Activated CD4-positive, alpha-beta T cell treated with anti-CD3 and anti-CD28 coated beads, Interleukin-2, Interleukin-4, amounts not matched to agents 100 ng/mL and 50 ng/mL, durations not matched to agents 16 hours and 8 hours (primary cell): ENCODE data around the gene TTC24.

Source experiments
- DNase-seq: peaks from one replicate; pipeline ENCODE4 v3.0.0-alpha.2; 2020; ENCODE audit warnings: low spot score

Gene TTC24

DNA sequence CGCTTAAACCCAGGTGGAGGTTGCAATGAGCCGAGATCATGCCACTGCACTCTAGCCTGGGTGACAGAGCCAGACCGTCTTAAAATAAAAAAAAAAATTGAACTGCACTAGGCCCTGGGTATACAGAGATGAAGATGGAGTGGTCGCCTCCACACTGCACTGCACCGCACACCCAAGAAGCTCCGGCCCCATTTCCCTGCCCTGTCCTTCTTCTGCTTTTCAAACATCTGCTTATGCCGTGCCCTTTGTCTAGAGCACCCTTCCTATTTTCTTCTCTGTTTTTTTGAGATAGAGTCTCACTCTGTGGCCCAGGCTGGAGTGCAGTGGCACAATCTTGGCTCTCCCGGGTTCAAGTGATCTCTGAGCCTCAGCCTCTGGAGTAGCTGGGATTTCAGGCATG is 24.6 kb upstream of the TTC24 start:
- DNase-seq, result no peak

- no peak for DNase-seq
Observed at GRCh38 chr1:156555715-156556114, 23.8 kb upstream of the TTC24 start.

DNA sequence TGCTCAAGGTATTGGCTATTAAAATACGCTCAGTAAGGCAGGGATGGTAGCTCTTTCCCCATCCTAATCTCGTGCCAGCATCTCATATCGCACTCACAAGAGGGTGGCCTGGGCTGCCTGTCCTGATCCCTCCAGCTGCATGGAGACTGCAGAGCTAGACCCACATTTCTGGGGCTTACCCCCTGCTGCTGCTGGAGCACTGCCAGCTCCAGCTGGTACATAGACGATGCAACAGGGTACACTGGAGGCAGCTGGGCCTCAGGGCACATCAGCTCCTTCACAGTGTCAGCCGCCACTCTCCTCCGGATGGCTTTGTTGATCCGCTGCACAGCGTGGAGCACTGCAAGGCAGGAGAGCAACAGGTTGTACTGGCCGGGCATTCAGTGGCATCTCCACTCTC is 23.2 kb upstream of the TTC24 start:
- DNase-seq, result no peak

- no peak for DNase-seq
Observed at GRCh38 chr1:156559086-156559796, 20.3 kb upstream of the TTC24 start.

GRCh38 chr1:156559797-156560385 is 19.6 kb upstream of the TTC24 start:
- DNase-seq, result no peak

- no peak for DNase-seq
Observed at GRCh38 chr1:156560585-156561163, 18.8 kb upstream of the TTC24 start.

GRCh38 chr1:156565519-156565918 is 14.0 kb upstream of the TTC24 start:
- DNase-seq, result no peak

- DNase-seq, result no peak
Observed at GRCh38 chr1:156566436-156566835, 13.1 kb upstream of the TTC24 start.

DNA sequence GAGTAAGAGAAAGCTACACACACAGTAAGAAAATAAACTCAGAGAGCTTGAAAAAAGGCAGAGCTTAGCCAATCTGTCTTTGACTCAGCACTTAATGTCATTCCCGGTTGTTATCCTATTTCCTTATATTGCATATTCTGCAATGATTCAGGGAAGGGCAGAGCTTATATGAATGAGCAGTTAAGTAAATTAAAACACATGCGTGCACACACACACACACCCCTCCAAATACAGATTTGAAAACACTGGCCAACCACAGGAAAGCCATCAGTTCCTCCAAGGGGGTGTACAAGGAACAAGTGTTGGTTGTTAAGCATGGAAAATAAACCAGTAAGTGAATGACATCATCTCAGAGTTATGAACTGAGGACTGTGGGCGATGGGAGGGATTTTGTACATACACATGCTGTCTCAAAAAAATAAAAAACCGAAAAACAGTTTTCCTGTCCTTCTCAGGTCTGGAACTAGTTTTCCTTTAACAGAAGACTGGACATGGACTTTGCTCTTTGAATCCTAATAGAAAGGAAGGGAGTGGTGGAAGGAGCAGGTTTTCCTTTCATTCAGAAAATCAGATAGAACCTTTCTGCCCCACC is 8.2 kb upstream of the TTC24 start:
- DNase-seq, result no peak

GRCh38 chr1:156571919-156572662 is 7.4 kb upstream of the TTC24 start, which contains the start of gene IQGAP3:
TSS of gene IQGAP3 (minus strand) at chr1:156572565. CDS start at chr1:156572529, 36 bp downstream.
- DNase-seq, result peak; percentile 78

GRCh38 chr1:156572663-156573018 is 6.9 kb upstream of the TTC24 start:
- DNase-seq, result no peak

DNA sequence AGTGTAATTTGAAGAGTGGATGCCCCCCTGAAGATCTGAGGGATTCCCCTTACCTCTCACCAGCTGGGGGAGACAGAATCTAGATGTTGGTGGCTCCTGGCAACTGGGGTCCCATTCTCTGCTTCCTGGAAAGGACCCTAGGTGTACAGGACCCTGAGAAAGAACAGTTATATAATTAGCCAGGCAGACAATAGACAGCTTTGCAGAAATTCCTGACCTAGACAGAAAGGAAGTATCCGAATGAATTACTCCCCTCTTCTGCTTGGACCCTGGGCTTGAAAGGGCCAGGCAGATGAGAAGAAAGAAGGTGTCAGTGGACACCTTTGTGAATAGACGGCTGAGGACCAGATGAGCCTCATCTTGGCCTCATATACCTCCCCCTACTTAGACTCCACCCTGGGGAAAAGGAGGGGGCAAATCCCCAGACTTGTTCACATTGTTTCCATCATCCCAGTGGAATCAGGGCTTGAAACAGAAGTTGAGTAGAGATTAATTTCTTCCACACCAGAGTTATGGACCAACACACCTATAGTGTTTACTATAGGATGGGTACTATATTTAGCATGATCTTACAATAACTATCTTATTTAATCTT is 5.4 kb upstream of the TTC24 start:
- no peak for DNase-seq

GRCh38 chr1:156577550-156577949 is 2.0 kb upstream of the TTC24 start:
- no peak for DNase-seq

DNA sequence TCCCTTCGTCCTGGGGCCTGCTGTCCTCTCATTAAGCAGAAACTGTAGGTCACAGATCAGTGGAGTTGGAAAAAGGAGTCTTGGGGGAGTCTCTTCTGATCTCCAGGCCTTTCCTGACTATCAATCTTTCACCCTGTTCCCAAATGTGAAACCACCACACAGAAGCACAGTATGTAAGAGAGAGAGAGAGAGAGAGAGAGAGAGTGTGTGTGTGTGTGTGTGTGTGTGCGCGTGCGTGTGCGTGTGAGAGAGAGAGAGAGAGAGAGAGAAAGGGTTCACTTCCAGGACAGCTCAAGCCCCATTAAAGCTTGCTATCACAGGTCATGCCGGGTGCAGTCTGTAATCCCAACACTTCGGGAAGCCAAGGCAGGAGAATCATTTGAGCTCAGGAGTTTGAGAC is 1.5 kb upstream of the TTC24 start:
- no peak for DNase-seq

GRCh38 chr1:156581661-156582387 is 2.3 kb downstream of the TTC24 start:
- no peak for DNase-seq

- no peak for DNase-seq
Observed at GRCh38 chr1:156582388-156583017, 3.0 kb downstream of the TTC24 start.

DNA sequence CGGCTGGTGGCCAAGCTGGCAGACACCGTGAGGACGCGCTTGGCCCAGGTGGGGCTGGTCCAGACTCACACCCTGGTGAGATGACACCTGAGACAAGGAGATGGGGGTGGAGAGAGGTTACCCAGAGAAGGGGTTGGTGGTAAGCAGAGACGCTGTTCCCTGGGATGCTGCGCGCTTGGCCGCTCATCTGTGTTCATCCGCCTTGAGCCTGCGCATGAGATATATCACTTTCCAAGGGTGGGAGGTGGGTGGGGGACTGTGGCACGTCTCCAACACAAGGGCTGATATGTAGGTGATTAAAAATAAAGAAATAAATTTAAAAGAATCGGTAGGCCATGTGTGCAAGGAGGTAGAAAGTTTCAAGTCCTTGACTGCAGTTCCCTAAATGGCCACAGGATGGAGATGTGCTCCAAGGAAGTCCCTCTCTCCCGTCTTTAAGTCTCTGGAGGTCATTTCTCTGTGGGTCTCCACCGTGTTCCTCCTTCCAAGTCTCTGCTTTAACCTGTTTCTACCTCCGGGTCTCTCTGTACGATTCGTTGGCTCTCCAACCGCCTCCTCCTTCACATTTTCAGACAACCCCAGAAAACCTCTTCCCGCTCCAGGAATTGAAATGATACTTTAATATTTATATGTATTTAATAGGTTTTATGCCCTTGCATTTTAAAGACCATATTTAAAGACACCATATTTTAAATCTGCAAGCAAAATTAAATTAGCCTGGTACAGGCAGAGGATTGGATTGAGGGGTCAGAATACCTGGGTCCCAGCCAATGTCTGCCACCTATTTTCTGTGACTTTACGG is 4.5 kb downstream of the TTC24 start:
- DNase-seq, result peak; percentile 82

- no peak for DNase-seq
Observed at GRCh38 chr1:156584813-156585212, 5.3 kb downstream of the TTC24 start.

GRCh38 chr1:156586323-156586722 is 6.8 kb downstream of the TTC24 start:
- no peak for DNase-seq

- DNase-seq, result no peak
Observed at GRCh38 chr1:156586892-156587477, 7.5 kb downstream of the TTC24 start.
